ENCODE results near the gene ICE2.

DNA sequence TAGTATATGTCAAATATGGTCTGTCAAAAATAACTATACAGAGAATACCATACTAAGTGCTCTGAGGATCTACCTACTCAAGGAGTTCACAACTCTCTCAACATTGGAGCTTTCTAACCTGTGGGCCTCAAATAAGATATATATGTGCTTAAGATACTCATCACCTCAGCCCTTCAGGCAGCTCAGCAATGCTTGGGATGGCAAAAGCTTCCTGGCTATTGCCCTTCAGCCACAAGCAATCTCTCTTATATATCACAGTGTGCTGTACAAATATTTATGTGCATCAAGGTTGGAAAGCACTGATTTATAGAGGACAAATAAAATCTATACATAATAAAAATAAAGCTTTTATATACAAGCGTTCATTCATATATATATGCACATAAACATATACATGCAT lies 40.3 kb downstream of the ICE2 start:
- TF ChIP-seq, protein P1, sequence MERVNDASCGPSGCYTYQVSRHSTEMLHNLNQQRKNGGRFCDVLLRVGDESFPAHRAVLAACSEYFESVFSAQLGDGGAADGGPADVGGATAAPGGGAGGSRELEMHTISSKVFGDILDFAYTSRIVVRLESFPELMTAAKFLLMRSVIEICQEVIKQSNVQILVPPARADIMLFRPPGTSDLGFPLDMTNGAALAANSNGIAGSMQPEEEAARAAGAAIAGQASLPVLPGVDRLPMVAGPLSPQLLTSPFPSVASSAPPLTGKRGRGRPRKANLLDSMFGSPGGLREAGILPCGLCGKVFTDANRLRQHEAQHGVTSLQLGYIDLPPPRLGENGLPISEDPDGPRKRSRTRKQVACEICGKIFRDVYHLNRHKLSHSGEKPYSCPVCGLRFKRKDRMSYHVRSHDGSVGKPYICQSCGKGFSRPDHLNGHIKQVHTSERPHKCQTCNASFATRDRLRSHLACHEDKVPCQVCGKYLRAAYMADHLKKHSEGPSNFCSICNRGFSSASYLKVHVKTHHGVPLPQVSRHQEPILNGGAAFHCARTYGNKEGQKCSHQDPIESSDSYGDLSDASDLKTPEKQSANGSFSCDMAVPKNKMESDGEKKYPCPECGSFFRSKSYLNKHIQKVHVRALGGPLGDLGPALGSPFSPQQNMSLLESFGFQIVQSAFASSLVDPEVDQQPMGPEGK (CRISPR knock-in tag; IDR thresholded peaks at IDR 0.05; ENCODE audit: borderline replicate concordance) = no peak
- TF ChIP-seq GLIS3 (CRISPR knock-in tag; IDR thresholded peaks at IDR 0.05) (no peak), CREB5 (CRISPR knock-in tag; IDR thresholded peaks at IDR 0.05; ENCODE audit: low read depth) (no peak), ESRRG (CRISPR knock-in tag; IDR thresholded peaks at IDR 0.05) (no peak), ZC3H10 (CRISPR knock-in tag; IDR thresholded peaks at IDR 0.05) (no peak), PPARA (CRISPR knock-in tag; IDR thresholded peaks at IDR 0.05; ENCODE audit: borderline replicate concordance) (no peak), BACH2 (CRISPR knock-in tag; IDR thresholded peaks at IDR 0.05; ENCODE audit: borderline replicate concordance) (no peak)
